ENCODE data around the gene PCID2. TPM values are rescaled to one million over a fixed set of nuclear protein-coding genes. Genes with fewer than 3 reads are reported as not detected.
"Not testable (repeated sequence)": the region's sequence is repeated elsewhere in the genome, so short reads cannot be mapped to it uniquely, and the experiment has no call there.

PCID2 gene
- total RNA-seq, 1 donor from 2014 or later: 61.1 TPM

DNA sequence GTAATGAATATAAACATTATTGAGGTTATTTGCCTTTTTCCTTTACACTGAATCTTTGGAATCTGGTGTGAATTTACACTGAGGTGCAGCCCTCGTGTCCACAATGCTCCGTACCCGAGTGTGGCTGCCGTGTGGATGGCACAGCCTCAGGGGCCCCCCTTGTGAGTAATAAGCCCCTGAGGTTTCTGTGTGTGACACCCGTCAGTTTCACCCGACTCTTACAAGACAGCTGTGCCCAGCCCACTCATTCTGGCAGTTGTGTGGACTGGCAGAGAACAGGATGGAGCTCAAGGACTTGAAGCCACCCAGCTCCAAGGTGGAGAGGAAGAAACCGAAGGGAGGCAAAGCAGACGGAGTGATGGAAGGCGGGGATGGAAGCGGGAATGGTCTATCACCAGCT is 42.2 kb downstream of the PCID2 start:
- DNase-seq (ENCODE audit: low read depth): no peak
- no peak for FAIRE-seq
- Histone ChIP-seq H3K36me3 (ENCODE audit: control insufficient read depth, insufficient read depth, low read length) (no peaks in the 10 kb centered on the region), H3K4me3 (ENCODE audit: low read depth, low read length) (no peak overlapping the region), H3K27me3 (ENCODE audit: control insufficient read depth, insufficient read depth, low read length) (peaks cover 7% of the 10 kb centered on the region)
- TF ChIP-seq, protein P1, sequence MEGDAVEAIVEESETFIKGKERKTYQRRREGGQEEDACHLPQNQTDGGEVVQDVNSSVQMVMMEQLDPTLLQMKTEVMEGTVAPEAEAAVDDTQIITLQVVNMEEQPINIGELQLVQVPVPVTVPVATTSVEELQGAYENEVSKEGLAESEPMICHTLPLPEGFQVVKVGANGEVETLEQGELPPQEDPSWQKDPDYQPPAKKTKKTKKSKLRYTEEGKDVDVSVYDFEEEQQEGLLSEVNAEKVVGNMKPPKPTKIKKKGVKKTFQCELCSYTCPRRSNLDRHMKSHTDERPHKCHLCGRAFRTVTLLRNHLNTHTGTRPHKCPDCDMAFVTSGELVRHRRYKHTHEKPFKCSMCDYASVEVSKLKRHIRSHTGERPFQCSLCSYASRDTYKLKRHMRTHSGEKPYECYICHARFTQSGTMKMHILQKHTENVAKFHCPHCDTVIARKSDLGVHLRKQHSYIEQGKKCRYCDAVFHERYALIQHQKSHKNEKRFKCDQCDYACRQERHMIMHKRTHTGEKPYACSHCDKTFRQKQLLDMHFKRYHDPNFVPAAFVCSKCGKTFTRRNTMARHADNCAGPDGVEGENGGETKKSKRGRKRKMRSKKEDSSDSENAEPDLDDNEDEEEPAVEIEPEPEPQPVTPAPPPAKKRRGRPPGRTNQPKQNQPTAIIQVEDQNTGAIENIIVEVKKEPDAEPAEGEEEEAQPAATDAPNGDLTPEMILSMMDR (IDR thresholded peaks at IDR 0.05; ENCODE audit: insufficient read depth, low read length, severe bottlenecking): no peak

DNA sequence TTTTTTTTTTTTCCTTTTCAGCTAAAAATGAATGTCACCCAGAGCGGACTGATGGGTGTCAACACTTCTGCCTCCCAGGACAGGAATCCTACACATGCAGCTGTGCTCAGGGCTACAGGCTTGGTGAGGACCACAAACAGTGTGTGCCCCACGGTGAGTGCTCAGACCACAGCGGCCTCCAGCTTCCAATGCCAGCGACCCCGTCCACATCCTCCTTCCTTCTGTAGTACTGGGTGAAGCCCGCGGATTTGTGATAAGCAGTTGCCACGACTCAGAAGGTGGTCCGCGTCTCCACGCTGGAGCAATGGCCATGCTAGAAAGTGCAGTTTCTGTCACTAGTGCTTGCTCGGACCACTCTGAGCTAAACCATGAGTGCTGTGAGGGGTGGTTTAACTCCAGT is 44.0 kb downstream of the PCID2 start:
- FAIRE-seq (peak; percentile 23), DNase-seq (ENCODE audit: low read depth) (no peak)
- TF ChIP-seq, protein P1 (IDR thresholded peaks at IDR 0.05; ENCODE audit: insufficient read depth, low read length, severe bottlenecking): no peak
- Histone ChIP-seq H3K27me3 (ENCODE audit: control insufficient read depth, insufficient read depth, low read length) (peaks cover 9% of the 10 kb centered on the region), H3K4me3 (ENCODE audit: low read depth, low read length) (no peak overlapping the region), H3K36me3 (ENCODE audit: control insufficient read depth, insufficient read depth, low read length) (no peaks in the 10 kb centered on the region)

GRCh38 chr13:113162783-113163685 is 45.4 kb downstream of the PCID2 start:
- Histone ChIP-seq H3K36me3 (ENCODE audit: control insufficient read depth, insufficient read depth, low read length) (no peaks in the 10 kb centered on the region), H3K4me3 (ENCODE audit: low read depth, low read length) (no peak overlapping the region), H3K27me3 (ENCODE audit: control insufficient read depth, insufficient read depth, low read length) (peaks cover 10% of the 10 kb centered on the region)
- DNase-seq (ENCODE audit: low read depth) (no peak), FAIRE-seq (no peak)
- TF ChIP-seq, protein P1 (IDR thresholded peaks at IDR 0.05; ENCODE audit: insufficient read depth, low read length, severe bottlenecking): no peak

GRCh38 chr13:113161975-113162374 is 46.5 kb downstream of the PCID2 start:
- not testable (repeated sequence) for H3K27me3 ChIP-seq (ENCODE audit: control insufficient read depth, insufficient read depth, low read length); H3K36me3 ChIP-seq (ENCODE audit: control insufficient read depth, insufficient read depth, low read length); DNase-seq (ENCODE audit: low read depth); H3K4me3 ChIP-seq (ENCODE audit: low read depth, low read length); FAIRE-seq

DNA sequence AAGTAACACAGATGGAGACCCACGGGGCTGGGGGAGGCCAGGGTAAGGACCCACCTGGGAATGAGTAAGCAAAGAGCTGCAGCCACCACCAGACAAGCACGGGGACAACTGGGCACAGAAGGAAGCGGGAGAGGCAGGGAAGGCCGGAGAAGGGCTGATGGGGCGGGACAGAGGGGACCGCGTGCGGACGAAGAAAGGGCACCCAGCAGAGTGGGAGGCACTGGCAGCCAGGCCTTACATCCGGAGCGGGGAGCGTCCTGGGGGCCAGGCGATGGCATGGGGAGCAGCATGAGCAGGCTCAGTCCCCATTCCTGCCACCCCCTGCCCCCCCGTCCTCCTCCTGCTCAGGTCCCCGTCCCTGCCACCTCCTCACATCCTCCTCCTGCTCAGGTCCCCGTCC is 47.0 kb downstream of the PCID2 start:
- DNase-seq (ENCODE audit: low read depth): no peak
- Histone ChIP-seq H3K27me3 (ENCODE audit: control insufficient read depth, insufficient read depth, low read length) (peaks cover 10% of the 10 kb centered on the region), H3K36me3 (ENCODE audit: control insufficient read depth, insufficient read depth, low read length) (no peaks in the 10 kb centered on the region), H3K4me3 (ENCODE audit: low read depth, low read length) (no peak overlapping the region)
- TF ChIP-seq, protein P1 (IDR thresholded peaks at IDR 0.05; ENCODE audit: insufficient read depth, low read length, severe bottlenecking): no peak
- no peak for FAIRE-seq

- no peaks in the 10 kb centered on the region for H3K36me3 ChIP-seq (ENCODE audit: control insufficient read depth, insufficient read depth, low read length)
- TF ChIP-seq, protein P1 (IDR thresholded peaks at IDR 0.05; ENCODE audit: insufficient read depth, low read length, severe bottlenecking): no peak
- FAIRE-seq: no peak
- no peak for DNase-seq (ENCODE audit: low read depth)
- H3K27me3 ChIP-seq (ENCODE audit: control insufficient read depth, insufficient read depth, low read length): peaks cover 10% of the 10 kb centered on the region
- no peak overlapping the region for H3K4me3 ChIP-seq (ENCODE audit: low read depth, low read length)
These were observed 47.5 kb downstream of the PCID2 start for GRCh38 chr13:113160983-113161382.

Measured in bronchial epithelial cell (primary cell).